Measurements from ENCODE around the gene PPP6R1.

DNA sequence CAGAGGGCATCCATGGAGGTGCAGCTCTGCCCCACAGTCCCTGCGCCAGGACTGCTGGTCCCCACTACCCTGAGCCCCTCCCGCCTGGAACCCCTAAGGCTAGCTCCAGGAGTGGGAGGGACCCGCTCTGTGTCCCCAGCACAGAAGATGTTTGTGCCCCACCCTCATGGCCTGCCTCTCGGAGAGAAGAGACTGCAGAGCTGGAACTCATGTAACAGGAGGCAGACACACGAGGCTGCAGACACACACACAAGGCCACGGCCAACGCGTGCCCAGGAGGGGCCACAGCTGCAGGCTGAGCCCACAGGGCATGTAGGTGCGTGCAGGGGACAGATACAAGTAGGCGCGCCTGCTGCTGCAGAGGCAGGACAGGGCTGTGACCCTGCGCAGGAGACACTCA lies 19.8 kb downstream of the PPP6R1 start:
- TF ChIP-seq POLR2A (IDR thresholded peaks at IDR 0.05), result no peak
- TF ChIP-seq, protein P1, sequence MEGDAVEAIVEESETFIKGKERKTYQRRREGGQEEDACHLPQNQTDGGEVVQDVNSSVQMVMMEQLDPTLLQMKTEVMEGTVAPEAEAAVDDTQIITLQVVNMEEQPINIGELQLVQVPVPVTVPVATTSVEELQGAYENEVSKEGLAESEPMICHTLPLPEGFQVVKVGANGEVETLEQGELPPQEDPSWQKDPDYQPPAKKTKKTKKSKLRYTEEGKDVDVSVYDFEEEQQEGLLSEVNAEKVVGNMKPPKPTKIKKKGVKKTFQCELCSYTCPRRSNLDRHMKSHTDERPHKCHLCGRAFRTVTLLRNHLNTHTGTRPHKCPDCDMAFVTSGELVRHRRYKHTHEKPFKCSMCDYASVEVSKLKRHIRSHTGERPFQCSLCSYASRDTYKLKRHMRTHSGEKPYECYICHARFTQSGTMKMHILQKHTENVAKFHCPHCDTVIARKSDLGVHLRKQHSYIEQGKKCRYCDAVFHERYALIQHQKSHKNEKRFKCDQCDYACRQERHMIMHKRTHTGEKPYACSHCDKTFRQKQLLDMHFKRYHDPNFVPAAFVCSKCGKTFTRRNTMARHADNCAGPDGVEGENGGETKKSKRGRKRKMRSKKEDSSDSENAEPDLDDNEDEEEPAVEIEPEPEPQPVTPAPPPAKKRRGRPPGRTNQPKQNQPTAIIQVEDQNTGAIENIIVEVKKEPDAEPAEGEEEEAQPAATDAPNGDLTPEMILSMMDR (IDR thresholded peaks at IDR 0.05), result no peak

All from esophagus squamous epithelium (tissue), 4 donors.